SKM-1 (cell line): ENCODE data around the gene GYPC.

Experiments
- DNase-seq: peaks from one replicate; lab custom pipeline; 2025; ENCODE audit not compliant: unreplicated experiment; lab: John Stamatoyannopoulos, UW

Gene GYPC

GRCh38 chr2:126649101-126649500, 6.9 kb upstream of the GYPC start:
- no peak for DNase-seq

GRCh38 chr2:126650994-126651393, 5.0 kb upstream of the GYPC start:
- DNase-seq: no peak

- DNase-seq: no peak
Observed at GRCh38 chr2:126652323-126652891, 3.6 kb upstream of the GYPC start.

GRCh38 chr2:126653109-126653508, 2.8 kb upstream of the GYPC start:
- no peak for DNase-seq

GRCh38 chr2:126653761-126654160, 2.2 kb upstream of the GYPC start:
- no peak for DNase-seq

GRCh38 chr2:126655051-126655450, 907 bp upstream of the GYPC start:
- DNase-seq: no peak

- DNase-seq: peak; percentile 15
Observed at GRCh38 chr2:126656431-126657147, 631 bp downstream of the GYPC start.

- no peak for DNase-seq
Observed at GRCh38 chr2:126657148-126657635, 1.2 kb downstream of the GYPC start.

- DNase-seq: peak; percentile 45
Observed at GRCh38 chr2:126657636-126658318, 1.8 kb downstream of the GYPC start.

- no peak for DNase-seq
Observed at GRCh38 chr2:126658319-126658904, 2.5 kb downstream of the GYPC start.

GRCh38 chr2:126658905-126659561, 3.1 kb downstream of the GYPC start:
- peak; percentile 35 for DNase-seq

GRCh38 chr2:126659562-126660467, 3.9 kb downstream of the GYPC start:
- DNase-seq: no peak

- DNase-seq: no peak
Observed at GRCh38 chr2:126660971-126661370, 5.0 kb downstream of the GYPC start.

- no peak for DNase-seq
Observed at GRCh38 chr2:126661702-126662500, 5.9 kb downstream of the GYPC start.

GRCh38 chr2:126662621-126663020, 6.7 kb downstream of the GYPC start:
- no peak for DNase-seq

GRCh38 chr2:126663184-126663963, 7.4 kb downstream of the GYPC start:
- DNase-seq: no peak

- no peak for DNase-seq
Observed at GRCh38 chr2:126664234-126664633, 8.3 kb downstream of the GYPC start.

- DNase-seq: no peak
Observed at GRCh38 chr2:126664639-126665038, 8.7 kb downstream of the GYPC start.

GRCh38 chr2:126665483-126665882, 9.5 kb downstream of the GYPC start:
- no peak for DNase-seq
